GM18517 (cell line): Measurements from ENCODE around the gene BRPF3.

ENCODE experiments used
- ATAC-seq: cut with Tn5 transposase; IDR thresholded peaks from one replicate; pipeline ENCODE4 v1.9.1; 2021; ENCODE audit warnings: mild to moderate bottlenecking, moderate library complexity; ENCODE audit not compliant: unreplicated experiment

Gene BRPF3

DNA sequence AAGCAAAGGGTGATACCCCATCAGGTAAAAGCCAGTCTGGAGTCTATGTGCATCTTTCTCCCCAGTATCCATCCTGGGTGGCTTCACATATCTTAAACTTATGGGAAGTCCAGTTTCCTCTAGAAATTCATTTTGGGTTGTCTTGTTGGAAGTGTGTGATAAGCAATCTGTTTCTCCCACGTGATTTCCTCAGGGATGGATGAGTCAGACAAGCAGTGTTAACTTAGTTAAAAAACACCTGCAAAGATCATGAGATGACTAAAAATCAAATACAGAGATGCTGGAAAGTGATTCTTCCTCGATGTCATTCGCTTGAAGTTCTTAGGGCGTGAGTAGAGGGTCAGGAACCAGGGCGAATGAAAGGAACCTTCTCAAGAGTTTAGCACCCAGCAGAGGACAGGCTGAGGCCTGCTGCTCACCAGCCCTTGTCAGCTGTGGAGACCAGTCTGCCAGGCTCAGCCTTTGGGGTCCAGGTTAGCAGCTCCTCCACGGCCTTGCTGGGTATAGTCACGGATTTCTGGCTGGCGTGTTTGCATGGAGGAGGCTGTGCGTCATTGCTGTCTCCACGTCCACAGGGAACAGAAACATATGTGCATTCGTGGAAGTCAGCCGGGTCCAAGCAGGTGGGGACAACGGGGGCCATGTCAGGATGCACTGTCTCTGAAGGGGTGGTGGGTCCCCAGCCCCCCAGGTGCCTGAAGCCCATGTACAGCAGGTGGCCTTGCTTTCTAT is 70.5 kb downstream of the BRPF3 start:
- no peak for ATAC-seq

DNA sequence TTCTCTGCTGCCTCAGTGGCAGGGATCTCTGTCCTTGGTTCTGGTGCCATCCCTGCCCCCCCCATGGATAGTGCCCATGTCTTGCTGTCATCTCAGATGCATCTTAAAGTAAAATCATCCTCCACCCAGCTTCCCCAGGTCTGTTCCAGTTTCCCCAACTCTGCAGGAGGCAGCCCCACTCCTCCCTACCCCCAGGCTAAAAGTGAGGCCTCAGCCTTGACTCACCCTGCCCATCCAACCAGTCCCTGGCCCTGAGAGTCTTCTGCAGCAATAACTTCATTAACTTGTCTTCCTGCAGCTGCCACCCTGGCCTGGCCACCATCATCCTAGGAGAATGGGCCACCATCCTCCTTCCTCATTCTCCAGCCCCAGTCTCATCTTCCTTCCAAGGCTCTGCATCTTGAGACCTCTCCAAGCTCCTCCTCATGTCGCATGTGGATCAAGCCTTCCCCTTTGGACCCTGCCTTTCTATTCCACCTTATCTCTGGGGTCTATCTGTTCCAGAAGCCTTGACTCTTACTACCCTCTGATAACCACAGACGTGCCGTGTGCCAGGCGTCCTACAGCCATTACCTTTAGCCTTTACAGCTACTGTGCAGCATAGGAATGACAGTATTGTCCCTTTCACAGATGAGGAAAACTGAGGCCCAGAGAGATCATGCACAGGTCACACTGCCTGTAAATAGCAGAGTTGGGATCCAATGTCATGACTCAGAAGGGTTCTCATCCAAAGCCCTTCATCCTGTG is 71.4 kb downstream of the BRPF3 start:
- no peak for ATAC-seq

DNA sequence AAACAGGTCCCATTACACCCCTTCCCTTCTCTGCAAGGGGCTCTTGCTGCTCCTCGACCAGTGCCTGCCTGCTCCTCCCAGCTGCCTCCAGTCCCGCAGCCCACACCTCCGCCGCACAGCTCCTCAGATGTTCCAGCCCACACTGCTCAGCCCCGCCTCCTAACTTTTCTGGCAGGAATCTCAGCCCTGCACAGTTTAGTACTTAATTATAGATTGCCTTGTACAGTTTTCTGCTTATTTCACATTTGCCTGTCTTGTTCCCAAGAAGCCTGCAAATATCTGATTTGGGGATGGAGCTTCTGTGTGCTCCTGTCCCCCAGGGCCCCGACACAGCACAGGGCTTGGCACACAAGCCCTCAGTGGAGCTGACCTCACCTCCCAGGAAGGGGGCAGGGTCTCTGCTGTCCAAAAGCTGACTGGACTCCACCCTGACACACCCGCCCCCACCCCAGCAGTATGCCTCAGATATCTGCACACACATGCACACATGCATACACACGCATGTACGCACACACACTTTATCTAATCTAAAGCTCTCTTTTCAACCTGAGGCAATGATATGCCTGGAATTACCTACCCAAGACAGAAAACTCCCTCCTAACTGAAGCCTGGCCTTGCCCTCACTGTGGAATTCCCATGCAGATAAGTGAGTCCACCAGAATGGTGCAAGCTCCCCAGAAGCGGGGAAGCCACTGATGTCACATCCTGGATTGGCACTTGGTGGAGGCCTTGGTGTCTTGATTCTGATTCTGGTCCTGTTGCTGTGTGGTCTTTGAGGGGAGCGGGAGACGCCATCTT is 72.1 kb downstream of the BRPF3 start:
- no peak for ATAC-seq

DNA sequence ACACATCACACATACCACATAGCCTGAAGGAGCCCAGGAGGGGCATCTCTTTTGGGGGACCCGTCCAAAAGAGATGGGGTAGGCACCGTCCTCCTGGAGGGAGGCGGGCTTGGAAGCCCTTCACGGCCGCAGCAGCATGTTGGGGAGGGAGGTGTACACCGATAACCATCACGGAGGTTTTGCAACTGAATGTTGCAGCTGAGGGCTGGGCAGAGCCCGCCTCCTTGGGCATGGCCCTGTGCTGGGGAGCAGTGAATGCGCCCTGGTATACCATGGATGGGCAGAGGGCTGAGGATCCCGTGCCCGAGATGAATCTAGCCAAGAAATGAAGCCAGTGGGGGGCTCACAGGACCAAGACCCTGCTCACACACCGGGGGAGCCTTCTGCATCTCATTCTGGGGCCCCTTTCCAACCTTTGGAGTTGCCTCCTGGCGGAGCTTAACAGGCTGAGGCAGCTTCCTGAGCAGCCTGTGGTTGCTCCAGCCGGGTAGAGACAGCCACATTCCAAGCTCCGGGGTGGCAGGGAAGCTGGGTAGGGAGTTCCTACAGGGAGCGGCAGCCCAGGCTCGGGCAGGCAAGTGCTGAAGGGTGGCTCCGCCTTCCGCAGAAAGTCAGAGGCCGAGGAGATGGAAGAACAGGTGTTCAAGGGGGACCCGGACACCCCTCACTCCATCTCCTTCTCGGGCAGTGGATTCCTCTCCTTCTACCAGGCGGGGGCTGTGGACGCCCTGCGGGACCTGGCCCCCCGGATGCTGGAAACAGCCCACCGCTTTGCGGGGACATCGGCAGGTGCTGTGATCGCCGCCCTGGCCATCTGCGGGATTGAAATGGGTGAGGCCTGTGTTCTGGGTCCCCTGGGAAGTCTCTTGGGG is 73.5 kb downstream of the BRPF3 start, which contains the start of gene PNPLA1:
Gene PNPLA1 (plus strand): TSS at position 227 of the 872 bp plus-strand sequence. CDS start 400 bp downstream, at position 627.
- no peak for ATAC-seq

DNA sequence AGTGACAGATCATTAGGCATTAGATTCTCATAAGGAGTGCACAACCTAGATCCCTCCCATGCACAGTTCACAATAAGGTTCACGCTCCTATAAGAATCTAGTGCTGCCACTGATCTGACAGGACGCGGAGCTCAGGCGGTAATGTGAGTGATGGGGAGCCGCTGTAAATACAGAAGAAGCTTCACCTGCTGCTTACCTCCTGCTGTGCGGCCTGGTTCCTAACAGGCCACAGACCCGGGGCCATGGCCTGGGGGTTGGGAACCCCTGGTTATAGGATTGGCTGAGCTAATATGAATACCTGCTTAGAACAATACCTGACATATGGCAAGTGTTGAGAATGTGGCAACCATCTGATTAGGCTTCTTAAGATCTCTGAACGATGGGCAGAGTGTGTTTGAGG is 75.7 kb downstream of the BRPF3 start:
- ATAC-seq, result no peak

DNA sequence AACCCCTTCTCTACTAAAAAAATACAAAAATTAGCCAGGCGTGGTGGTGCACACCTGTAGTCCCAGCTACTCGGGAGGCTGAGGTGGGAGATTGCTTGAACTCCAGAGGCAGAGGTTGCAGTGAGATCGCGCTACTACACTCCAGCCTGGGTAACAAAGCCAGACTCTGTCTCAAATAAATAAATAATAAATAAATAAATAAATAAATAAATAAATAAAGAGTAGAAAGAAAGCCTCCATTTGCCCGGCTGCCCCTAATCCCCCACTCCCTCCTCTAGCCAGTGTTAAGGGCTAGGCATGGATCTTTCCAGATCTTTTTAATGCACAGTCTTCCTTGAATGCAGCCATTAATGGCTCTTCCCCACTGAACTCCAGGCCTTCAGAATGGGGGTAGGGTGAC is 76.5 kb downstream of the BRPF3 start:
- no peak for ATAC-seq

DNA sequence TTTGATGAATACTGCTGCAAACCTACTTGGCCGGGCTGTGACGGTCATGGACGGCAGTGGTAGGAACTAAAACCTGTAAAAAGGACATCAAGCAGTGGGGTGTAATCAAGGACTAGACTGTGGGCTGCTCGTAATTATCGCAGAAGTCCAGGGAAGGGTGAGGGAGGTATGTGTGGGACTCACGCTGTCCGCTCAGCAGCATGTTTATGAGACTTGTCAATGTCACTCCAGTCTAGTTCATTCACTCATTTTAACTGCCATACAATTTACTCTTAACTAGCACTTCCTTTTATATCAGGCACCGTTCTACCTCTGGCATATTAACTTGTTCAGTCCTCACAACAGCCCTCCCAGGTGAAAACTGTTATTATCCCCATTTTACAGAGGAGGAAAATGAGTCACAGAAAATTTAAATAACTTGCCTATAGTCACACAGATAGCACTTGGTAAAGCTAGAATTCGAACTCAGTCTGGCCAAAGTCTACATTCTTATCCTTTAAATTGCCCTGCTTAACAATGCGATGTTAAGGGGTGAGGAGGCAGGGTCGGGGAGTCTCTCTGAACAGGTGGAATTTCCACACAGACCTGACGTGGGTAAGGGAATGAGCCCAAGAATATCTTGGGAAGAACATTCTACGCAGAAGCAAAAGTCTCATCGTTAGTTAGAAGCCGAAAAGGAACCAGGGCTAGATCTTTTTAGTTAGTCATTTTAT is 77.4 kb downstream of the BRPF3 start:
- no peak for ATAC-seq

DNA sequence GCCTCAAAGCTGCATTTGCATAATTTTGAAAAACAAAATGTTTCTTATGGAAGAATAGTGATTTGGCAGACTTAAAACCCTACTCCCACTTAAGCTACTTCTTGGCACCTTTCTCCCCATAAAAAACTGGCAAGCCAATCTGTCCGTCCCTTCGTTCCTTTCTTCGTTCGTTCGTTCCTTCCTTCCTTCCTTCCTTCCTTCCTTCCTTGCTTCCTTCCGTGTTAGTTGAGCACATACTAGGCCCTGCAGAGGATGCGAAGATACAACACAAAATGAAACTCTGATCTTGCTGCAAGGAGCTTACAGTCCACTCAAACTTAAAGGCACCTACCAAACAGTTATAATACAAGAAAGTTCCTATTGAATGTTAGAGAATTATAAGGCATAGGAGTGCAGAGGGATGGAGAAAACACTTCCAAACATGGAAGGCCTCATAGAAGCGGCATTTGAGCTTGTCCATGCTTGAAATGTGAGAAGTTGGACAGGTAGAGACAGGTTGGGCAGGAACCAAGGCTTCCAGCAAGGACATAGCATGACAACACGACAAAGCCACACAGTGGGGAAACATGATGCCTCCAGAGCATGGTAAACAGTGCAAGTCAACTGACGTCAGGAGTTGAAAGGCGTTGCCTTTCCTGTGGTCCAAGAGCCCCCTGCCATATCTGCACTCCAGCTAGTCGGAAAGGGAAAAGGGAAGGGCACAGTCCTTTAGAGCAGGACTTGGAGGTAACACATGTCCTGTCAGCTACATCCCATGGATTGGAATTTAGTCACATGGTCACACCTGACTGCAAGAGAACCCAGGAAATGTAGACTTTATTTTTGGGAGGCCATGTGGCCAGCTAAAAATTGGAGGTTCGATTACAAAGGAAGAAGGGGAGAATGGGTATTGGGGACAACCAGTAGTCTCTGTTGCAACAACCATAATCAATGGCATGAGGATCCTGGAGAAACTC is 80.3 kb downstream of the BRPF3 start:
- ATAC-seq, result no peak

DNA sequence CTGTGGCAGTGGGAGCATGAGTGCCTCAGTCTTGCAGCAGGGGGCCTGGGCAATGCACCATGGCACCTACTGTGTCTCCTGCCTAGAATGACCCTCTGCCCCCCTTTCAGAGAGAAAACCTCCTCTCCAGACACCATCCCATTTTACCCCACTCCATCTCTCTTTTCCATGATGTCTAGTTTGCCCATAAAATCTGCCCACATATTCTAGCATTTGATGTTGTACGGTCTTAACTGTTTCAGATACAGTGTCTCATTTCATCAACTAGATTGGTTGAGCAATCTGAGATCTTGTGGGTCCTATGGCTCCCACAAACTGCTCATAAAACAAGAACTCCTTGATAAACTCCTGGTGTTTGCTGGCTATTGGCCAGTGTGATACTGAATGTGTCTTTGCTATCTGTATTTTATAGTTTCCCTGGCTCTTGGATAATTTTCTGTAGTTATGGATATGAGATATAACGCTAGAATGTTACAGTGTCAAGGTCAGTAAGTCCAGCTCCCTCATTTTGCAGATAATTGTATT is 81.5 kb downstream of the BRPF3 start:
- ATAC-seq, result no peak

DNA sequence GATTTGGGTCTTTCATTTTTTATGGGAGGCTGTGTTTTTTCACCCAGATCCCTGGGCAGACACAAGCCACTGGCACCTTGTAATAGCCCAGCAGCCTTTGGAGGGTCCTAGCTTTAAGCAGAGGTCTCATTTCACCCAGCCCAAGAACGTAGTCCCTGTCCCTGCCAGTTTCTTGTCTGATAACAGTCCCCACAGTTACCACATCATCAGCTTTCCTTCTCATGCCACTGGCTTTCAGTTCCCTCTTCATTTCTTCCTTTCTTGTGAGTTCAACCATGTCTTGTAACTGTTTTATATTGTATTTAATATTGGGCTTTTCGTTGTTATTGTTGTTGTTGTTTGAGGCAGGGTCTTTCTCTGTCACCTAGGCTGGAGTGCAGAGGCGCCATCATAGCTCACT is 83.9 kb downstream of the BRPF3 start:
- ATAC-seq, result no peak

DNA sequence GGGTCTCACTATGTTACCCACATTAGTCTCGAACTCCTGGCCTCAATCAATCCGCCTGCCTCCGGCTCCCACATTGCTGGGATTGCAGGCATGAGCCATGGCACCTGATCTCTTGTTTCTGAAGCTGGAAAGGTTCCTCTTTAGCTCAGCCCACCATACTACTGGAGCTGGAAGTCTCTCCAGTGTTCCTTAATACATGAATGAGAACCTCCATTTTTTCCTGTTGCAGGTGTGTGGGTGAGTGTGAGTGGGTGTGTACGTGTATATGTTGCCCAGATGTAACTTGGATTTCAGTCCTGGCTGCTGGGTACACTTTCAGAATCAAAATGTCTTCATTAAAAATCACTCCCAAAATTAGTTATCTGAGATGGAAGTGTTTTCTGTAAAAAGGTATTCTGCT is 84.4 kb downstream of the BRPF3 start:
- ATAC-seq, result no peak
